K562 (cell line): ENCODE data around the gene ARHGEF1. TPM values are rescaled to one million over a fixed set of nuclear protein-coding genes. Genes with fewer than 3 reads are reported as not detected.

Experiments
- DEAF1 ChIP-seq: fragments of 450-650 bp; formaldehyde crosslinking; IDR thresholded peaks from 2 replicates; pipeline ENCODE4 v1.4.0; 2020; ENCODE audit warnings: mild to moderate bottlenecking, moderate library complexity
- EGR1 ChIP-seq: fragments of 450-650 bp; conservative IDR thresholded peaks from 2 replicates; pipeline ENCODE4 v1.6.1; 2017; ENCODE audit warnings: mild to moderate bottlenecking
- ERF ChIP-seq: fragments of 450-650 bp; formaldehyde crosslinking; IDR thresholded peaks from 2 replicates; pipeline ENCODE4 v1.4.0; 2020; ENCODE audit warnings: mild to moderate bottlenecking, mixed read lengths
- SIN3A ChIP-seq, 2 experiments: fragments of 150-350 bp in 1 of 2; IDR thresholded peaks; 2 replicates each; pipeline ENCODE4 v1.6.1; 2011 to 2016; ENCODE audit warnings: borderline replicate concordance in 2 of 2, low read depth in 2 of 2, low read length in 2 of 2, mild to moderate bottlenecking in 2 of 2, moderate library complexity in 2 of 2; ENCODE audit not compliant: control insufficient read depth in 1 of 2
- polyA plus RNA-seq, 8 experiments: library from polyadenylated mRNA; depleted of rRNA in 4 of 8; stranded (reverse) in 5 of 8; unstranded in 3 of 8; fragments of >200 nt; fragmentation: Nextera tagmentation in 2 of 8; fragmentation: Illumina TruSeq in 1 of 8; extraction: Ambion mirVana in 2 of 8; extraction: Trizol in 1 of 8; gene quantifications; 2 replicates each; pipeline versions ENCODE4 v1.2.1 to v1.2.3, GENCODE V29; 2011 to 2014; ENCODE audit warnings: inconsistent platforms in 1 of 8, missing spikeins in 1 of 8
- total RNA-seq, 7 experiments: library from RNA; depleted of rRNA in 6 of 7; stranded (reverse); fragments of >200 nt in 6 of 7; fragmentation: Illumina TruSeq in 2 of 7; extraction: Trizol in 2 of 7; gene quantifications; 2 replicates each; pipeline versions ENCODE4 v1.2.1 to v1.2.3, GENCODE V29; 2011 to 2021; ENCODE audit warnings: low replicate concordance in 1 of 7
- TF ChIP-seq, protein P1 (sequence below): fragments of 200-600 bp; sonication (generic); IDR thresholded peaks from one replicate; pipeline ENCODE4 v1.6.1; 2012; ENCODE audit warnings: mild to moderate bottlenecking, low read depth, low read length, inconsistent platforms

ARHGEF1 gene
- total and polyA plus RNA-seq, 9 of the 15 experiments (the other 6 are each of a cell fraction or from before 2014, with no cell fraction given) = 1.9 to 149 (median 29.8) TPM

- TF ChIP-seq, protein P1, sequence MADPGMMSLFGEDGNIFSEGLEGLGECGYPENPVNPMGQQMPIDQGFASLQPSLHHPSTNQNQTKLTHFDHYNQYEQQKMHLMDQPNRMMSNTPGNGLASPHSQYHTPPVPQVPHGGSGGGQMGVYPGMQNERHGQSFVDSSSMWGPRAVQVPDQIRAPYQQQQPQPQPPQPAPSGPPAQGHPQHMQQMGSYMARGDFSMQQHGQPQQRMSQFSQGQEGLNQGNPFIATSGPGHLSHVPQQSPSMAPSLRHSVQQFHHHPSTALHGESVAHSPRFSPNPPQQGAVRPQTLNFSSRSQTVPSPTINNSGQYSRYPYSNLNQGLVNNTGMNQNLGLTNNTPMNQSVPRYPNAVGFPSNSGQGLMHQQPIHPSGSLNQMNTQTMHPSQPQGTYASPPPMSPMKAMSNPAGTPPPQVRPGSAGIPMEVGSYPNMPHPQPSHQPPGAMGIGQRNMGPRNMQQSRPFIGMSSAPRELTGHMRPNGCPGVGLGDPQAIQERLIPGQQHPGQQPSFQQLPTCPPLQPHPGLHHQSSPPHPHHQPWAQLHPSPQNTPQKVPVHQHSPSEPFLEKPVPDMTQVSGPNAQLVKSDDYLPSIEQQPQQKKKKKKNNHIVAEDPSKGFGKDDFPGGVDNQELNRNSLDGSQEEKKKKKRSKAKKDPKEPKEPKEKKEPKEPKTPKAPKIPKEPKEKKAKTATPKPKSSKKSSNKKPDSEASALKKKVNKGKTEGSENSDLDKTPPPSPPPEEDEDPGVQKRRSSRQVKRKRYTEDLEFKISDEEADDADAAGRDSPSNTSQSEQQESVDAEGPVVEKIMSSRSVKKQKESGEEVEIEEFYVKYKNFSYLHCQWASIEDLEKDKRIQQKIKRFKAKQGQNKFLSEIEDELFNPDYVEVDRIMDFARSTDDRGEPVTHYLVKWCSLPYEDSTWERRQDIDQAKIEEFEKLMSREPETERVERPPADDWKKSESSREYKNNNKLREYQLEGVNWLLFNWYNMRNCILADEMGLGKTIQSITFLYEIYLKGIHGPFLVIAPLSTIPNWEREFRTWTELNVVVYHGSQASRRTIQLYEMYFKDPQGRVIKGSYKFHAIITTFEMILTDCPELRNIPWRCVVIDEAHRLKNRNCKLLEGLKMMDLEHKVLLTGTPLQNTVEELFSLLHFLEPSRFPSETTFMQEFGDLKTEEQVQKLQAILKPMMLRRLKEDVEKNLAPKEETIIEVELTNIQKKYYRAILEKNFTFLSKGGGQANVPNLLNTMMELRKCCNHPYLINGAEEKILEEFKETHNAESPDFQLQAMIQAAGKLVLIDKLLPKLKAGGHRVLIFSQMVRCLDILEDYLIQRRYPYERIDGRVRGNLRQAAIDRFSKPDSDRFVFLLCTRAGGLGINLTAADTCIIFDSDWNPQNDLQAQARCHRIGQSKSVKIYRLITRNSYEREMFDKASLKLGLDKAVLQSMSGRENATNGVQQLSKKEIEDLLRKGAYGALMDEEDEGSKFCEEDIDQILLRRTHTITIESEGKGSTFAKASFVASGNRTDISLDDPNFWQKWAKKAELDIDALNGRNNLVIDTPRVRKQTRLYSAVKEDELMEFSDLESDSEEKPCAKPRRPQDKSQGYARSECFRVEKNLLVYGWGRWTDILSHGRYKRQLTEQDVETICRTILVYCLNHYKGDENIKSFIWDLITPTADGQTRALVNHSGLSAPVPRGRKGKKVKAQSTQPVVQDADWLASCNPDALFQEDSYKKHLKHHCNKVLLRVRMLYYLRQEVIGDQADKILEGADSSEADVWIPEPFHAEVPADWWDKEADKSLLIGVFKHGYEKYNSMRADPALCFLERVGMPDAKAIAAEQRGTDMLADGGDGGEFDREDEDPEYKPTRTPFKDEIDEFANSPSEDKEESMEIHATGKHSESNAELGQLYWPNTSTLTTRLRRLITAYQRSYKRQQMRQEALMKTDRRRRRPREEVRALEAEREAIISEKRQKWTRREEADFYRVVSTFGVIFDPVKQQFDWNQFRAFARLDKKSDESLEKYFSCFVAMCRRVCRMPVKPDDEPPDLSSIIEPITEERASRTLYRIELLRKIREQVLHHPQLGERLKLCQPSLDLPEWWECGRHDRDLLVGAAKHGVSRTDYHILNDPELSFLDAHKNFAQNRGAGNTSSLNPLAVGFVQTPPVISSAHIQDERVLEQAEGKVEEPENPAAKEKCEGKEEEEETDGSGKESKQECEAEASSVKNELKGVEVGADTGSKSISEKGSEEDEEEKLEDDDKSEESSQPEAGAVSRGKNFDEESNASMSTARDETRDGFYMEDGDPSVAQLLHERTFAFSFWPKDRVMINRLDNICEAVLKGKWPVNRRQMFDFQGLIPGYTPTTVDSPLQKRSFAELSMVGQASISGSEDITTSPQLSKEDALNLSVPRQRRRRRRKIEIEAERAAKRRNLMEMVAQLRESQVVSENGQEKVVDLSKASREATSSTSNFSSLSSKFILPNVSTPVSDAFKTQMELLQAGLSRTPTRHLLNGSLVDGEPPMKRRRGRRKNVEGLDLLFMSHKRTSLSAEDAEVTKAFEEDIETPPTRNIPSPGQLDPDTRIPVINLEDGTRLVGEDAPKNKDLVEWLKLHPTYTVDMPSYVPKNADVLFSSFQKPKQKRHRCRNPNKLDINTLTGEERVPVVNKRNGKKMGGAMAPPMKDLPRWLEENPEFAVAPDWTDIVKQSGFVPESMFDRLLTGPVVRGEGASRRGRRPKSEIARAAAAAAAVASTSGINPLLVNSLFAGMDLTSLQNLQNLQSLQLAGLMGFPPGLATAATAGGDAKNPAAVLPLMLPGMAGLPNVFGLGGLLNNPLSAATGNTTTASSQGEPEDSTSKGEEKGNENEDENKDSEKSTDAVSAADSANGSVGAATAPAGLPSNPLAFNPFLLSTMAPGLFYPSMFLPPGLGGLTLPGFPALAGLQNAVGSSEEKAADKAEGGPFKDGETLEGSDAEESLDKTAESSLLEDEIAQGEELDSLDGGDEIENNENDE = no peak
- TF ChIP-seq EGR1 (no peak), SIN3A (IDR thresholded peaks at IDR 0.05; ENCODE audit: borderline replicate concordance in 2 of 2, control insufficient read depth in 1 of 2, low read depth in 2 of 2, low read length in 2 of 2) (no peak), ERF (CRISPR knock-in tag) (no peak), DEAF1 (CRISPR knock-in tag) (no peak)
These were observed 32.6 kb upstream of the ARHGEF1 start (continued) for GRCh38 chr19:41850381-41850780.
